ENCODE results near the gene FAM193B. TPM values are rescaled to one million over a fixed set of nuclear protein-coding genes. Genes with fewer than 3 reads are reported as not detected.
A peak's percentile ranks its signal among the peaks of the same experiment; 100 is the strongest.

FAM193B gene
- total RNA-seq, 1 donor from 2014 or later, result 165 TPM

DNA sequence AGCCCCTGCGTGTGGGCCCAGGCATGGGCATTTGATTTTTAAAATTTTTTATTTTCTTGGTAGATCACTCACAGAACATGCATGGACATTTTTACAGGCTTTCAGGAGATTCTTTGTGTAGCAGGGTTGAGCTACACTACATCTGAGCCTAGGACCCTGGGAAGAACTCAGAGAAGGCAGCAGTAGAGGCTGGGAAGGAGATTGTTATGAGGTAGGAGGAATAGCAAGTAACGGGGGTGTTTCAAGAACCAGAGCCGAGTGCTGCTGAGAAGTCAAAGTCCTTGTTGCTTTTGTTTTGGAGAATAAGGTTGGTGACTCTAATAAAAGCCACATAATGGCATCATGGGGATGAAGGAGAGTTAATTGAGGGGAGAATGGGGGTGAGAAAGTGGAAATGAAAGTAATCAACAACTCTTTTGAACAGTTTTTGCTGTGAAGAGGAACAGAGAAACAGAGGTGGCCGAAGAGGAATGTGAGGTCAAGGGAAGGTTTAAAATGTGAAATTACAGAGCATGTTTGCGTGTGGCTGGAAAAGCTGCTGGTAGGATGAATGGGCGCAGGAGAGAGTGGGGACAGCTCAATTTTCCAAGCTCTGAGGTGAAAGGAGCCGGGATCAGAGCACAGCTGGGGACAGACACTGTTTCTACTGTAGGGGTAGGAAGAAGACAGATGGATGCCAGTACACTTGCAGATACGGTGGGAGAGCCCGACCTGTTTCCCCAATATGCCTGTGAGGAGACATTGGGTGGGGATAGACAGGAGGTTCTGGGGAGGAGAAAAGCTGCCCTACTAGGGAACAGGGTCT, 52.3 kb downstream of the FAM193B start:
- Mint-ChIP-seq H3K36me3 (ENCODE audit: insufficient read depth) (peaks cover 1% of the 10 kb centered on the region), H3K27ac (no peak overlapping the region), H3K4me3 (ENCODE audit: low read depth) (no peak overlapping the region), H3K27me3 (peaks cover 28% of the 10 kb centered on the region), H3K9me3 (ENCODE audit: low read depth) (no peaks in the 10 kb centered on the region), H3K4me1 (ENCODE audit: low read depth) (peaks cover 9% of the 10 kb centered on the region)
- no peak for DNase-seq (ENCODE audit: low spot score, unreplicated experiment)
- TF ChIP-seq, protein P1, sequence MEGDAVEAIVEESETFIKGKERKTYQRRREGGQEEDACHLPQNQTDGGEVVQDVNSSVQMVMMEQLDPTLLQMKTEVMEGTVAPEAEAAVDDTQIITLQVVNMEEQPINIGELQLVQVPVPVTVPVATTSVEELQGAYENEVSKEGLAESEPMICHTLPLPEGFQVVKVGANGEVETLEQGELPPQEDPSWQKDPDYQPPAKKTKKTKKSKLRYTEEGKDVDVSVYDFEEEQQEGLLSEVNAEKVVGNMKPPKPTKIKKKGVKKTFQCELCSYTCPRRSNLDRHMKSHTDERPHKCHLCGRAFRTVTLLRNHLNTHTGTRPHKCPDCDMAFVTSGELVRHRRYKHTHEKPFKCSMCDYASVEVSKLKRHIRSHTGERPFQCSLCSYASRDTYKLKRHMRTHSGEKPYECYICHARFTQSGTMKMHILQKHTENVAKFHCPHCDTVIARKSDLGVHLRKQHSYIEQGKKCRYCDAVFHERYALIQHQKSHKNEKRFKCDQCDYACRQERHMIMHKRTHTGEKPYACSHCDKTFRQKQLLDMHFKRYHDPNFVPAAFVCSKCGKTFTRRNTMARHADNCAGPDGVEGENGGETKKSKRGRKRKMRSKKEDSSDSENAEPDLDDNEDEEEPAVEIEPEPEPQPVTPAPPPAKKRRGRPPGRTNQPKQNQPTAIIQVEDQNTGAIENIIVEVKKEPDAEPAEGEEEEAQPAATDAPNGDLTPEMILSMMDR (IDR thresholded peaks at IDR 0.05; ENCODE audit: unreplicated experiment), result no peak

DNA sequence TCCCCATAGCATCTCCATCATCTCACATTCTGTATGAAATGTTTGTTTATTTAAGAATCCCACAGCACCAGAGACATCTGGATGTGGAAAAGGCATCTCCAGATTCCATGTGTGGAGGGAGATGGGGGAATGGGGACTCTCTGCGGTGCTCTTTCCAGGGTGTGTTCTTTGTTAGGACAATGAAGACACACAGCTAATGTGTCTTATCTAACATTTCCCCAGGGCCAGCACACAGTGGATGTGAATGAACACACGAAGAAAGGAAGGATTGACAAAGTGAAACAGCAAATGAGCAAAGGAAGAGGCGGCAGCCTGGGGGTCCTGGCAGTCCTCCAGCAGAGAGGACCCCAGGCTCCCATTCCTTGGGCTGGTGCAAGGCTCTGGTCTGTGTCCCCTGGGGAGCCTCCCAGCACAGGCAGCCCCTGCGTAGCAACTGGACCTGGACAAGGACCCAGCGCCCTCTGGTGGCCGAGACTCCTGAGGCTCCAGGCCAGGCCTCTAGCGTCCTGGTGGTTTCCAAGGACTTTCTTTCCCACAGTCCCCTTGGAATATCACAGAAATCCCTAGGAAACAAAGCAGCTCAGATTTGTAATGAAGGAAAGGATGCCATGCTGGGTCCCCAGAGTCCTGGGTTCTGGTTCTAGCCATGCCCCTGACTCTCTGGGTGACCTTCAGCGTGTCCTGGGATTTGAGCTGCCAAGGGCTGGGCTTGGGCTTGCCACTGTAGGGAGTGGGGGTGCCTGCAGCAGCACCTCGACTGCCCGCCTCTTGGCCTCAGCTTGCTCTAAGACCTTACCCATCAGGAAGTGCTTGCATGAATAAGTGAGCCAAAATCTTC, 53.5 kb downstream of the FAM193B start:
- H3K4me1 Mint-ChIP-seq (ENCODE audit: low read depth), result peaks cover 13% of the 10 kb centered on the region
- no peak overlapping the region for H3K4me3 Mint-ChIP-seq (ENCODE audit: low read depth)
- peak; percentile 88 for DNase-seq (ENCODE audit: low spot score, unreplicated experiment)
- TF ChIP-seq, protein P1 (IDR thresholded peaks at IDR 0.05; ENCODE audit: unreplicated experiment), result peak; percentile 95
- H3K9me3 Mint-ChIP-seq (ENCODE audit: low read depth), result no peaks in the 10 kb centered on the region
- no peak overlapping the region for H3K27ac Mint-ChIP-seq
- H3K27me3 Mint-ChIP-seq, result peaks cover 28% of the 10 kb centered on the region
- no peaks in the 10 kb centered on the region for H3K36me3 Mint-ChIP-seq (ENCODE audit: insufficient read depth)

DNA sequence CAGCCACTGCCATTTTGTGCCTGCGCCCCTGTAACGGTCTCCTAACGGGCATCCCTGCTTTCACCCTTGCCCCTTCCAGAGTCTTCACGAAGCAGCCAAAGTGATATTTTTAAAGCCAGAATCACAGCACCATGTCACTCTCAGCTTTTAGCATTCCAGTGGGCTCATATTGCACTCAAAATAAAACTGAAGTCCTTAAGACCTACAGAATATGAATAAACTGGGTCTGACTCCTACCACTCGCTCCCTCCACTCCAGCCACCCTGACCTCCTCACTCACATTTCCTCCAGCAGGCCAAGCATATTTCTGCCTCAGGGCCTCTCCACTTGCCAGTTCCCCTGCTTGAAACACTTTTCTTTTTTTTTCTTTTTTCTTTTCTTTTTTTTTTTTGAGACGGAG, 54.5 kb downstream of the FAM193B start:
- DNase-seq (ENCODE audit: low spot score, unreplicated experiment), result no peak
- Mint-ChIP-seq H3K27me3 (peaks cover 28% of the 10 kb centered on the region), H3K36me3 (ENCODE audit: insufficient read depth) (no peaks in the 10 kb centered on the region), H3K4me3 (ENCODE audit: low read depth) (no peak overlapping the region), H3K9me3 (ENCODE audit: low read depth) (no peaks in the 10 kb centered on the region), H3K27ac (no peak overlapping the region), H3K4me1 (ENCODE audit: low read depth) (peaks cover 13% of the 10 kb centered on the region)
- TF ChIP-seq, protein P1 (IDR thresholded peaks at IDR 0.05; ENCODE audit: unreplicated experiment), result no peak

DNA sequence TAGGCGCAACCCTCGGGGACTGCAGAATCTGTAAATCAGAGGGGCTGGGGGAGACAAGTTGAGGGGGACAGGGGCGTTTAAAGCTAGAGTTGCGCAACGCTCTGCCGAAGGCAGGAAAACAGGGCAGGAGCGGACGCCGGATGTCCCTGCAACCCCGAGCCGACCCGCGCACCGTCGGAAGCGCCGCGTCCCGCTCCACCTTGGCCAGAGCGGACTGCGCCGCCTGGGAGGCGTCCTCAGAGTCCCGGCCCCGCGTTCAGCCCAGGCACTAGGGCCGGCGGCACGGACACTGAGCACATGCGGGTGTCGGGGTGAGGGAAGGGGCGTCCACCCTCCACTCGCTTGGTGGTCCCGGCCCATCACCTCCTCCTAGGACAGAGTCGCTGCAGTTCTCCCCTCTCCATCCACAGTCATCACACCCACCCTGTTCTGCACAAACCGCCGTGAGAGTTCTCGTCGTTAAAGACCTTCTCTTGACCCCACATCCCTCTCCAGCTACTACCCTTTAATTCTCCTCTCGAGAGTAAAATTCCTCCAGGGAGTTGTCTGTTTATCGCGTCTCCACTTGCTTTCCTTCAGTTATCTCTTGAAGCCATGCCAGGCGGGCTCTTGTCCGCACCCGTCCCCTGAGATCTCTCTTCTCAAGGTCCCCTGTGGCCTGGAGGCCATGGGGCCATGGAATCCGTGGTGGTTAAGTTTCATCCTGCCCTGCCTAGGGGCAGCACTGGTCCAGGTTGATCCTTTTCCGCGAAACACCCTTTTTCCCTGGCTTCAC, 56.2 kb downstream of the FAM193B start:
- H3K36me3 Mint-ChIP-seq (ENCODE audit: insufficient read depth), result no peaks in the 10 kb centered on the region
- TF ChIP-seq, protein P1 (IDR thresholded peaks at IDR 0.05; ENCODE audit: unreplicated experiment), result no peak
- H3K9me3 Mint-ChIP-seq (ENCODE audit: low read depth), result no peaks in the 10 kb centered on the region
- peak overlapping the region; percentile 67 for H3K4me3 Mint-ChIP-seq (ENCODE audit: low read depth)
- DNase-seq (ENCODE audit: low spot score, unreplicated experiment), result no peak
- peak overlapping the region; percentile 79 for H3K27ac Mint-ChIP-seq
- peaks cover 13% of the 10 kb centered on the region for H3K4me1 Mint-ChIP-seq (ENCODE audit: low read depth)
- peaks cover 28% of the 10 kb centered on the region for H3K27me3 Mint-ChIP-seq
